ENCODE data around the gene SND1.
A peak's percentile ranks its signal among the peaks of the same experiment; 100 is the strongest.

SND1 gene

DNA sequence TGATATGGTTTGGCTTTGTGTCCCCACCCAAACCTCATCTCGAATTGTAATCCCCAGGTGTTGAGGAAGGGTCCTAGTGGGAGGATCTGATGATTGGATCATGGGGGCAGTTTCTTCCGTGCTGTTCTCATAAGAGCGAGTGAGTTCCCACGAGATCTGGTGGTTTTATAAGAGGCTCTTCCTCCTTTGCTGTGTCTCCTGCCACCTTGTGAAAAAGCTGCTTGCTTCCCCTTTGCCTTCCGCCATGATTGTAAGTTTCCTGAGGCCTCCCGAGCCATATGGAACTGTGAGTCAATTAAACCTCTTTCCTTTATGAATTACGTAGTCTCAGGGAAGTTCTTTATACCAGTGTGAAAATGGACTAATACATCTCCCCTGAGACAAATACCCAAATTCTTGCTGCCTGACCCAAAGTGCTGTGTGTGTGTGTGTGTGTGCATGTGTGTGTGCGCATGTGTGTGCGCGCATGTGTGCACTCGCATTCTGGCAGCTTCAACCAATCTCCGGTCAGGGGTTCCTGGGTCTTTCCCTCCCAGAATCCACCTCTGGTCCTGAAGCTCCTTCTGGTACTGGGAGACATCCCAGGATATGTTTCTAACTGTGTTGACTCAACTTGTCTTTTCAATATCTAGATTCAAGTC is 477.4 kb downstream of the SND1 start:
- DNase-seq: no peak

DNA sequence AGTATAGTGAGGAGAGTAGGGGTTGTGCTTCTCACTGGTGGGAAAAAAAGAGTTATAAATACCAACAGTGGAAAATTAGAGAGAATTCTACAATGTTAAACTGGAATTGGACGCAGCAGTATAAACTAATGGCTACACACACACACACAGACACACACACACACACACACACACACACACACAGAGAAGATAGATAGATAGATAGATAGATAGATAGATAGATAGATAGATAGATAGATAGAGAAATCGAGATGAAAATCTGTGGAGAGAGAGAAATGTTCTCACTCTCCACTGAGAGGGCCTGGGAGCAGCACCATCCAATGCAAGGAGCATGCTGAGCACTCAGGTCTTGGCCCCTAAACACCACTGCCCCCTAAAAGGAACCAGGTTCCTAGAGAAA is 479.1 kb downstream of the SND1 start:
- no peak for DNase-seq

- no peak for DNase-seq
Measured at GRCh38 chr7:128131731-128132130, 479.7 kb downstream of the SND1 start.

GRCh38 chr7:128132426-128133069 is 480.6 kb downstream of the SND1 start:
- no peak for DNase-seq

DNA sequence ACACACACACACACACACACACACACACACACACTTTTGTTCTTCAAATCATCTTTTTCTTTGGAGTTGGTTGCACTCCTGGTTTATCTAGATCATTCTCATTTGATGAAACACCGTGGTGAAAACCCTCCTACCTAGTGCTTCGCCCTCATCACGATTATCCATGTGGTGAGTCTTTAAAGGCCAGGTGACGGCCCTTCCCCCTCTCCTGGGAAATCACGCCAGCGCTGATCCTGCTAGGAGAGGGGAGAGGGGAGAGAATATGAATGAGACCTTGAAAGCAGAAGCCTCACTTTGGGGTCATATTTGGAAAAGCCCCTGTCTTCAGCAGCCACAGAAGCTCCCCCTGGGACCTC is 483.1 kb downstream of the SND1 start:
- peak; percentile 10 for DNase-seq

DNA sequence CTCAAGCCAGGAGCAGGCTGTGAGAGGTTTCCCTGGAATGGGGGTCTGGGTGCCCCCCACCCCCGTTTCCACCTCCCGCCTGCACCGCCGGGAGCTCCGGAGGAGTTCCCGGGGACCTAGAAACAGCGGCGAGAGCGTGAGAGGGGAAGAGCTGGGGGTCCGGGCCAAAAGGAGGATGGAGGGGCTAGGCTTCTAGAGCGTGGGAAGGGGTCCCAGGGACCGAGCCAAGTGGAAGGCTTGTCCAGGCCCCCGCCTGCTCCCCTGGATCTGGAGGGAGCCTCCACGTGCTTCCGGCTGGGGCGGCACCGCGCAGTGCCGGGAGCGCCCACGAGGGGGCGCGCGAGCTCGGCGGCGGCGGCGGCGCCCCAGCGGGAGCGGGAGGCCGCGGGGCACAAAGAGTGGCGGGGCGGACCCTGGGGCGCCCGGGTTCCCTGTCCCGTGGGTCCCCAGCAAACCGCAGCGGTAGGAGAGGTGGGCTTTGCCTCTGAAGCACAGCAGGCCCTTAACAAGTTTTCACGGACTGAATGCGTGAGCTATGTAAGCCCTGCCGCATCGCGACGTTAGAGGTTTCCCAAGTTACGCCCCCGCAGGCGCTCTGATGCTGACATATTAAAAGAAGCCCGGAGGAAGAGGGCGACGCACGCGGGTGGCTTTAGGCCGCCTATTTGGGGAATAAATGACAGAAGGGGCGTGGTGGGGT is 483.7 kb downstream of the SND1 start:
- peak; percentile 41 for DNase-seq

GRCh38 chr7:128136215-128136597 is 484.2 kb downstream of the SND1 start:
- DNase-seq: no peak

DNA sequence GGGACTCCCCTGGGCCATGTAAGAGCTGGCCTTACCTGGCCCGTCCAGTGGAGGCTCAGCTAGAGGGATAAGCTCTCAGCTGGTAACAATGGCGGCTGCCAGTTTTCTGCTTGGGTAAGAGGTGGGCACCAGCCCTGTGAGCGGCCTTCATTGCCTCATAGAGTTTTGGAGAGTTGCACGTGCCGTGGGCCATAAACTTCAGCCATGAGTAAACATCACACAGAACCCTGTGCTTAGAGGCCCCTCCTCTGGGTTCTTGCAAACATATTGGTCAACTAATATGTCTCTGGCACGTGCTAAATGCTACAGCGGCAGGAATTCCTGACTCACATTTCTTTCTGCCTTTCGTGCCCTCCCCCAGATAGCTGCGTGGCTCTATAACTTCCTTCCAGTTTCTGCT is 485.2 kb downstream of the SND1 start:
- DNase-seq: no peak

DNA sequence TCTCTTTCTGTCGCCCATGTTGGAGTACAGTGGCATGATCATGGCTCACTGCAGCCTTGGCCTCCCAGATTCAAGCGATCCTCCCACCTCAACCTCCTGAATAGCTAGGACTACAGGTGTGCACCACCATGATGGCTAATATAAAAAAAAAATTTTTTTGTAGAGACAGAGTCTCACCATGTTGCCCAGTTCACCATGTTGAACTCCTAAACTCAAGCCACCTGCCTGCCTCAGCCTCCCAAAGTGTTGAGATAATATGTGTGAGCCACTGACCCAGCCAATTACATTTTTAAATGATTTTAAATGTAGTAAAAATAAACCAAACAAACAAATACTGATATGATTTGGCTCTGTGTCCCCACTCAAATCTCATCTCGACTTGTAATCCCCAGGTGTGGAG is 487.4 kb downstream of the SND1 start:
- no peak for DNase-seq

DNA sequence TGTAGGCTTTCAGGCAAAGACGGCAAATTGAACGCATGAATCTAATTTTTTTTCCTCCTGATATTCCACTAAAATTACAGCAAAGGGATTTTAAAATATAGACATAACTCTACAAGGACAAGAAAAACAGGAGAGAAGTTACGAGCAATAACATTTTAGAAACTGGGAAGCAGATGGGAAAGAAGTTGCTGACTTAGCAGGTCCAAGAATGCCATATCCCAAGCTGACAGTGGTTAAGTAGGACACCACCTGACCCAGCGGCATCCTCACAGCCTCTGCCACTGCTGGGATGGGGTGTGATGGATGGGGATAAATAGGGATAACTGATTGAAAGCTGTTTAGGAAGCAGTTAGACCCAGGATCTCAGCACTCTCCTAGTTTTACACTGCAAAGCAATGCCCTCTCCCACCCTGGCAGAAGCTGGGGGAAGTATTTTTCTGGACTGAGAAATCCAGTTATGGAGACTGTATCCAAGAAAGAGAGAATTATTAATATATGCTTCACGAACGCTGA is 489.7 kb downstream of the SND1 start:
- no peak for DNase-seq

Measured in NCI-H1092 (cell line).